HK-2 (cell line): ENCODE results near the gene BLCAP.

Source experiments
- DNase-seq: peaks from one replicate; pipeline ENCODE4 v3.0.0-alpha.2; 2018; ENCODE audit not compliant: unreplicated experiment

The BLCAP gene

DNA sequence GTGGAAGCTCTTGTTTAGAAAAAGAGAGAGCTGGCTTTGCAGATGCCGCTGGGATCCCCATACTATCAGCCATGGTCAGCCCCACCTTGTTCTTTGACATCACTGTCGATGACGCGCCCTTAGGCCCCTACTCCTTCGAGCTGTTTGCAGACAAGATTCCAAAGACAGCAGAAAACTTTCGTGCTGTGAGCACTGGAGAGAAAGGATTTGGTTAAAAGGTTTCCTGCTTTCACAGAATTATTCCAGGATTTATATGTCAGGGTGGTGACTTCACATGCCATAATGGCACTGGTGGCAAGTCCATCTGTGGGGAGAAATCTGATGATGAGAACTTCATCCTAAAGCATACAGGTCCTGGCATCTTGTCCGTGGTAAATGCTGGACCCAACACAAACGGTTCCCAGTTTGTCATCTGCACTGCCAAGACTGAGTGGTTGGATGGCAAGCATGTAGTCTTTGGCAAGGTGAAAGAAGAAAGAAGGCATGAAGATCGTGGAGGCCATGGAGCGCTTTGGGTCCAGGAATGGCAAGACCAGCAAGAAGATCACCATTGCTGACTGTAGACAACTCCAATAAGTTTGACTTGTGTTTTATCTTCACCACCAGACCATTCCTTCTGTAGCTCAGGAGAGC, 2.4 kb upstream of the BLCAP start:
- no peak for DNase-seq

- DNase-seq: no peak
Observed at GRCh38 chr20:37529214-37529967, 1.7 kb upstream of the BLCAP start.

- DNase-seq: no peak
Observed at GRCh38 chr20:37528446-37529213, 954 bp upstream of the BLCAP start.

DNA sequence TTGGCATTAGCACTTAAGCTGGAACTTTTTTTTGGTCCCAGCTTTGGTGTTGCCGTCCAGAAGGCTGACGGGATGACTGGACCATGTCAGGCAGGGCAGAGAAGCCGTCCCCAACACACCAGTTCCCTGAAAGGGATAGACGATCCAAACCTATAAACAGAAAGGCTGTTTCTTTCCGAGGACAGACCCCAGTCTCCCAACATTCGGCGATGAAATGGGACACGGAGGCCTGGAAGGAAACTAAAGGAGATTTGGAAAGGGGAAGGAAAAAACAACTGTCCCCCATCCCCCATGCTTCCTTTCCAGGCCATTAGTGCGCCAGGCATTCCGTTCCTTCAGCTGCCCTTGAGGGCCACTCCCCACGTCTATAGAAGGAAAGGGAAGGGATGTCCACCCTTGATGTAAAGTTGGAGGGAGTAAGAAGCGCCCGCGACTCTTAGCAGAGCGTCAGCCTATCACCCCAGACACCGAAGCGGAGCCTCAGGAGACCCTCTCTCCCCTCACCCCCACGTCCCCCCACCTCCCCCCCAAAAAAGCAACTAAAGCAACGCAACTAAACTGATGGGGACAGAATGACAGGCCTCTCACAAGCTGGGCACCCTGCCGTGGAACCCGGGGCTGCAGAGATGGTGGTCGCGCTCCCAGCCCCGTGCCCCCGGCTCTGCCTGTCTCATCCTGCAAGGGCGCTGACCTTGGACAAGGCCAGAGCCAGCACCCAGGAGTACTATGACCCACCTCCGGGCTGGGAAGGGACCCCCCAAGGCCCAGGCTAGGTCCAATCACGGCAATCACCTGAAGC, 638 bp downstream of the BLCAP start:
- peak; percentile 38 for DNase-seq

DNA sequence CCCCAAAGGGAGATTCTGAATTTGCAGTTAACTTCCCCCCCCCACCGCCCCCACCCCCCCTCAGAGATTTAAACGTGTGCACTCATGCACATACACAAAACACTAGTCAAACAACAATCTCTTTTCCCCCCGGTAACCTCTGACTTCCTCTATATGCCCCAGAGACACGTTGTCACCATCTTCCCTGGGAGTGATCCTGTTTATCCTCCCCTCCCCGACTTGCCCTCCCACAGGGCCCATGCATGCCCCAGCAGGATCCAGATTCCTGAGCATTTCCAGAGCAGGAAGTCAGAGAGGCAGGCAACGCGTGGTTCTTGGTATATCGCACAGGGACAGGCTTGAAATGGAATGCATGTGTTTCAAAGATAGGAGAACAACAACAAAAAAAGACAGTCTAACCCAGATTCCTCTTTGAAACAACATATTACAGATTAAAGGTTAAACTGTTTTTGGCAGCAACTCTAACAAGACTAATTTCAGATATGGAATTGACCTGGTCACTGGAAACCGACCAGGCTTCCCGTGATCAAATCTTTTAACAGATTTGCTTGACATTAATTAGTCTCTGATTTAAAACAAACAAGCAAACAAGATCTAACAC, 1.3 kb downstream of the BLCAP start:
- DNase-seq: peak; percentile 48

GRCh38 chr20:37525810-37526209, 1.9 kb downstream of the BLCAP start:
- no peak for DNase-seq

- DNase-seq: no peak
Observed at GRCh38 chr20:37524859-37525708, 2.6 kb downstream of the BLCAP start.

DNA sequence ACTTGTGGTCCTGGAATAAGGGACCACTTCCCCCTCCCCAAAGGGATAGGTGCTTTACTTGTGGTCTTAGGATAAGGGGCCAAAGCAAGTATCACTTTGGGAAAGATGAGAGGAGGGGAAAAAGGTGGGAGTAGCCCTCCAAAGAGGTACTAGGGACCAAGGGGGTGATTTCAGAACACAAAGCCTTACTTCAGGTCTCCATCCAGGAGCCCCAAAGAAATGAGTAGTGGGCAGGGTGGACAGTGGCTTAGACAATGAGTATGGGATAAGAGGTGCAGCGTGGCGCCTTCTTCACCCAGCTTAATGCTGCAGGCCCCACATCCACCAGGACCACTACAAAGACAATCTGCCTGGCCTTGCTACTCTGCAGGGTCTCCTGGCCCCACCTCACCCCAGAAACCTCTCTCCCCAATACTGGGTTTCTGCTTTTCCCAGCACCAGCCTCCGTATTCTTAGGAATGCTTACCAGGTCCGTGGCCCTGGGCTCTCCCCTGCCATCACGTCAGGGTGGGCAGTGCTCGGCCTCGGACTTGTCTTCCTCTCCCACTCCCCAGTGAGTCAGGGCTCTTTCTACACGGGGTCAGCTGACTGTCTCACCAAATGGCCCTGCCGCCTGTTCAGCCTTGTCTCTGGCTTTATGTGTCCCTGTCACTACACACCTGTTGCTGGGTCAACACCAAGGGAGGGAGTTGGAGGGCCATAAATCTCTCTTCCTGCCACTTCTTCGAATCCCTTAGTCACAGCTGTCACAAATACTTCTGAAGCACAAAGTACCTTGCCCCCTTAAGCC, 3.6 kb downstream of the BLCAP start:
- no peak for DNase-seq

GRCh38 chr20:37523012-37523391, 4.7 kb downstream of the BLCAP start:
- no peak for DNase-seq

DNA sequence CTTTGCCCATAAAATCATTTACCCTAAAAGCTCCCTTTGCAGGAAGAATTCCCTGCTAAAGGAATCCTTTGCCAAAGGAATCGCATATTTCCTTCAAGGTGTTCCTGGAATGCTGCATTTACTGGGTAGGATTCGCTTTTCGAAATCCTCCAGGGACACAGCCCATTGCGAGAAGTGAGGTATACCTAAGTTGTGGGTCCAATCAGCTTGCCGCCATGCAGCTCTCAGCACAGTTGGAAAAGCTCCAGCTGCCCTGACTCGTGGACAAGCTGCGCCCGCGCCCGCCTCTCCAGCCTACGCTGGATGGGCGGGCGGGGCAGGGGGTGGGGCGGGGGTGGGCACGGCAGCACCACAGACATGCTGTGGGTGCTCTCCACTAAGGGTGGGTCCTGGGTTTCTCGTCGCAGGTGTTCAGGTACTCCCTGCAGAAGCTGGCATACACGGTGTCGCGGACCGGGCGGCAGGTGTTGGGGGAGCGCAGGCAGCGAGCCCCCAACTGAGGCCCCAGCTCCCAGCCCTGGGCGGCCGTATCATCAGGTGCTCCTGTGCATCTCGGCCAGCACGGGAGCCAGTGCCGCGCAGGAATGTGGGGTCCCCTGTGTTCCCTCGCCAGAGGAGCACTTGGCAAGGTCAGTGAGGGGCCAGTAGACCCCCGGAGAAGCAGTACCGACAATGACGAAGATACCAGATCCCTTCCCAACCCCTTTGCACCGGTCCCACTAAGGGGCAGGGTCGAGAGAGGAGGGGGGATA, 5.2 kb downstream of the BLCAP start:
- DNase-seq: no peak

- no peak for DNase-seq
Observed at GRCh38 chr20:37521061-37521771, 6.5 kb downstream of the BLCAP start, which contains the start of gene NNAT. NNAT (plus strand) TSS chr20:37521250; CDS start chr20:37521332, 82 bp downstream.

GRCh38 chr20:37520419-37520955, 7.2 kb downstream of the BLCAP start:
- no peak for DNase-seq

DNA sequence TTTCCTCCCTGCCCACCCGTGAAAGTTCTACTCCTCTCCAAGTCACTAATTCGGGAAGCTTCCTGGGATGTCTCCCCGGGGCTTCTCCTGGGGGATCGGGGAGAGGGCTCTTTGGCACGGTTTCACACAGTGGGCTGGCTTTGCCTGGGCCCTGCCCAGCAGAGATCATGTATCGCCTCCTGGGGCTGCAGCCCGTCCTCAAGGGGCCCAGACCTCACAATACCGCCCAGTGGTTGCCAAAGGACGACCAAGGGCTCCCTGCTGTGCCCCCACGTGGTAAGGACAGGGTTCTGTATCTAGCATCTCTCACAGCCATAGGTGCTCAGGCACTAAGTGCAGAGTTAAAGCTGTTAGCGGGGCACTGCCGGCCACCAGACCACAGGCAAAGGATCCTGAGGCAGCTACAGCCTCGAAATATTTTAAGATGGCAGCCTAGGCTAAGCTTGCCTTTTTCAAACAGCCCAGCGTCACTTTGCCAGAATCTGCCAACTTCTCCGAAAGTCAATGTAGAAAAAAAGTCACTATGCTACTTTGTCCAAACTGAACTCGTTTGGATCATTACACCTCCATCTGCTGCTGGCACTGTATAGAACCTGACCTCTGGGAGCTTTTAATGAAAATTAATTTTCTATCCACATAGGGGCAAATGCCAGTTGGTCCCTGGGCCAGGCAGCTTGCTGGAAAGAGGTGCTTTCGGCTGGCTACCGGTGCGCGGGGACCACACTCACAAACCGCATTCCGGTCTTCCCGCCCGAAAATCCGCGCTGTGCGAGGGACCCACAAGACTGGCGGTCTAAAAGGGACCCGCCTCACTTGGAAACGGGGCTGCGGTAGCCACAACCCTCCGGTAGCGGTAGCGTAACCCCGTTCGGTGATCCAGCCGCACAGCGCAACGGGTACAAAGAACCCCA, 7.9 kb downstream of the BLCAP start:
- DNase-seq: no peak

DNA sequence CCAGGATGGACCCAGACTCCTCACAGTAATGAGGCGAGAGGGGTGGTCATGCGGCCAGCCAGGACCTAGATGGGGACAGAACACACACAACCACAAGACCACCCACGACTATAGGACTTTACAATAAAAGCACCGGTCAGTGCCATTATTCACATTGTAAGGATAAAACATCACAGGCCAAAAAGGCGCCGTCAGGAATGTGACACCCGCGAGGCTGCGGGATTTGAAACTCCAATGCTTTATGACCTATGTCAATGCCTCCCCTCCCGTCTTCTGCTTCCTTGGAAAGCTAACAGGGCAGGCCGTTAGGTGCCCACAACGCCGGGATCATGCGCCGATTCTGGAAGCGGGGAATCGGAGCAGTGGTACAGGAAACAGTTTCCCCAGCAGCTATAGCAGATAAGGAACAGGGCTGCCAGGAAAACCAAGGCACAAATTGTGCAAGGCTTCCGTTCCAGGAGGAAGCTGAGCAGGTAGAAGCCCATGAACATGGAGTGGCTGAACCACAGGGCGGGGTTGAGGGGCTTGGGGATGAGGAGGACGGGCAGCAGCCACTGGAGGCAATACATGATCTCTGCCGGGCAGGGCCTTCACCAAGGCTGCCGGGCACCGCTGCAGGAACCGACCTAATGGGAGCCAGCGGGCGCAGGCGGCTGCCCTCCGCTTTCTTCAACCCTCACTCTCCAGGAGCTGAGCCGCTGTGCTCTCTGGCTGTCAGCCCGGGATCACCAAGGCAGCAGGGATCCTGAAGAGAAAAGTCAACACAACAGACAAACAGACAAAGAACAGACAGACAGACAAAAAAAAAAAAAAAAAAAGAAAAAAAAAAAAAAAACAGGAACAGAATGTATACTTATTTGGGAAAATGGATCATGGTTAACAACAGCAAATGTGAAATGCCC, 8.8 kb downstream of the BLCAP start:
- no peak for DNase-seq

DNA sequence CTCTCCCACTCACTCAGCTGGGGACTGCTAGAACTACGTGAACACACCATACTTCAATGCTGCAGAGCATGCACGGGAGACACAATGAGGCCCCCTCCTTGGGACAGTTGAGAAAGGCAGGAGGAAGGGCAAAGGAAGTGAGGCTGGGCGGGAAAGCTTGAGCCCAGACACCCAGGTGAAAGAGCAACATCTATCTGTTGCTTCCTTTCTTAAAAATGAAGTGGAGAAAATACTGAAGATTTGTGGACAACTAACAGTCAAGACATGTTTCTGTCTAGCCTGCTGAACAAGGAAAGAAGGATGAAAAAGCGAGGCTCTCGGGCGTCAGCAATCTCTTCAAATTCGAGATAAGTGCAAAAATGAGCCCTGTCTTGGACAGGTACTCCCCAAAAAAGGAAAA, 9.6 kb downstream of the BLCAP start:
- DNase-seq: no peak
